ENCODE data around the gene KLHL9. TPM values are rescaled to one million over a fixed set of nuclear protein-coding genes. Genes with fewer than 3 reads are reported as not detected.

The KLHL9 gene
- polyA plus RNA-seq, 4 donors: 4.6 to 31.5 (median 7.5) TPM

- FAIRE-seq (no peak), DNase-seq (no peak)
- Histone ChIP-seq H3K4me1 (ENCODE audit: control insufficient read depth in 3 of 3, insufficient read depth in 2 of 3, low read depth in 1 of 3, low read length in 2 of 3) (no peaks in the 10 kb centered on the region), H3K27me3 (ENCODE audit: control insufficient read depth in 3 of 3, insufficient read depth in 3 of 3, low read length in 3 of 3) (no peaks in the 10 kb centered on the region), H3K4me3 (ENCODE audit: low read depth in 1 of 3, low read length in 3 of 3) (no peak overlapping the region), H3K9me3 (ENCODE audit: control insufficient read depth in 2 of 2, insufficient read depth in 1 of 2, low read depth in 1 of 2, low read length in 1 of 2) (no peaks in the 10 kb centered on the region), H3K27ac (ENCODE audit: low read depth in 1 of 3, low read length in 2 of 3) (no peak overlapping the region), H3K36me3 (ENCODE audit: control insufficient read depth in 3 of 3, insufficient read depth in 2 of 3, low read depth in 1 of 3, low read length in 3 of 3) (peaks cover 2 to 6% (median 4%) of the 10 kb centered on the region in 3 donors)
- WGBS, 3 donors: 85 to 90% (median 90%) methylated on average over 4 of the region's 4 CpGs
Observed at GRCh38 chr9:21324047-21324446, 11.2 kb downstream of the KLHL9 start.

GRCh38 chr9:21322911-21323461 is 12.2 kb downstream of the KLHL9 start:
- FAIRE-seq: no peak
- DNase-seq: no peak

GRCh38 chr9:21320465-21320864 is 14.7 kb downstream of the KLHL9 start:
- Histone ChIP-seq H3K36me3 (ENCODE audit: control insufficient read depth in 3 of 3, insufficient read depth in 2 of 3, low read depth in 1 of 3, low read length in 3 of 3) (peaks cover 2 to 6% (median 4%) of the 10 kb centered on the region in 3 donors), H3K27ac (ENCODE audit: low read depth in 1 of 3, low read length in 2 of 3) (no peak overlapping the region), H3K4me3 (ENCODE audit: low read depth in 1 of 3, low read length in 3 of 3) (no peak overlapping the region), H3K4me1 (ENCODE audit: control insufficient read depth in 3 of 3, insufficient read depth in 2 of 3, low read depth in 1 of 3, low read length in 2 of 3) (no peaks in the 10 kb centered on the region), H3K9me3 (ENCODE audit: control insufficient read depth in 2 of 2, insufficient read depth in 1 of 2, low read depth in 1 of 2, low read length in 1 of 2) (no peaks in the 10 kb centered on the region), H3K27me3 (ENCODE audit: control insufficient read depth in 3 of 3, insufficient read depth in 3 of 3, low read length in 3 of 3) (no peaks in the 10 kb centered on the region)
- 60 to 73% (median 64%) methylated on average over 2 of the region's 2 CpGs for WGBS, 3 donors
- FAIRE-seq (no peak), DNase-seq (no peak)

More at GRCh38 chr9:21322911-21323461, 12.2 kb downstream of the KLHL9 start:
- Histone ChIP-seq H3K27ac (ENCODE audit: low read depth in 1 of 3, low read length in 2 of 3) (no peak overlapping the region), H3K9me3 (ENCODE audit: control insufficient read depth in 2 of 2, insufficient read depth in 1 of 2, low read depth in 1 of 2, low read length in 1 of 2) (no peaks in the 10 kb centered on the region), H3K36me3 (ENCODE audit: control insufficient read depth in 3 of 3, insufficient read depth in 2 of 3, low read depth in 1 of 3, low read length in 3 of 3) (peaks cover 2 to 6% (median 4%) of the 10 kb centered on the region in 3 donors), H3K4me3 (ENCODE audit: low read depth in 1 of 3, low read length in 3 of 3) (no peak overlapping the region), H3K27me3 (ENCODE audit: control insufficient read depth in 3 of 3, insufficient read depth in 3 of 3, low read length in 3 of 3) (no peaks in the 10 kb centered on the region), H3K4me1 (ENCODE audit: control insufficient read depth in 3 of 3, insufficient read depth in 2 of 3, low read depth in 1 of 3, low read length in 2 of 3) (no peaks in the 10 kb centered on the region)
- WGBS, 3 donors: 91 to 93% (median 92%) methylated on average over 5 of the region's 5 CpGs

DNA sequence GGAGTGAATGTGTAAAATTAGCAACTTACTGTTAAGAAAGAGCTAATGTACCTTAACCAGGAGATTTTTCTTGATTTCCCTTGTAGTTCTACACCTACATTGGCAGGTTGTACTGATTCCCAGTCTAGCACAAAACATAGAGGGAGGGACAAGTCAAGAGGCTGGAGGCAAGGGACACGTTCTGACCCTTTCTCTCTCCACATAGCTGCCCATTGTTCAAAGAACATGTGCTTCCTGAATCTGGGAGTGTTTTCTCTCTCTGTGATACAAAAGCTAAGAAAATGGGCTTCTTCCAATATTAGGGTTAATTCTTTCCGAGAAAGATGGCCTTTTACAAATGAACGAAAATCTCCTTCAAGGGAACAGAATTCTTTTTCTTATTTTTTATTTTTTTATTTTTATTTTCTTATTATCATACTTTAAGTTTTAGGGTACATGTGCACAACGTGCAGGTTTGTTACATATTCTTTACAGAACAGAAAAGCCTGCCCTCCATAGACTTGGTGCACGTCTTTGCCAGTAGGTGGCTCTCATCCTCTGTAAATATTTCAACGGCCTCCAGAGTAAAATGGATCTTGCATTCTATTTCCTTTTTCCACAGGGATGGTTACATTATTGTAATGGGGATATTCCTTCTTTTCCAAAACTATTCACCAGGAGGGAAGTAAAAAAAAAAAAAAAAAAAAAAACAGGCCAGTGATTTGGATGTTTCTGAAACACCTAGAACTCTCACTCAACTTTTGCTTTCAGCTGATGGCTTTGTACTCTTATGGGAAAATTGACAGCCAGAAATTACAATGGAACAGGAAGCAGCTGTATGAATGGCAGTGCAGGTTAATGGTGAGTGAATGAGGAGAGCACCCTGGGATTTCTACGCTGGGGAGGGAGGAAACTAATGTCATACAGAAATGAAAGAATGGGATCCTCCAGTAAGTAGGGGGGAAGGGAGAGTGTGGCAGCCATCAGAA is 17.0 kb downstream of the KLHL9 start:
- peak; percentile 53 to 63 for DNase-seq
- no peaks in the 10 kb centered on the region for H3K4me1 ChIP-seq (ENCODE audit: control insufficient read depth in 3 of 3, insufficient read depth in 2 of 3, low read depth in 1 of 3, low read length in 2 of 3)
- 17 to 23% (median 19%) methylated on average over 7 of the region's 7 CpGs for WGBS, 3 donors
- H3K9me3 ChIP-seq (ENCODE audit: control insufficient read depth in 2 of 2, insufficient read depth in 1 of 2, low read depth in 1 of 2, low read length in 1 of 2): no peaks in the 10 kb centered on the region
- no peak for FAIRE-seq
- no peak overlapping the region for H3K27ac ChIP-seq (ENCODE audit: low read depth in 1 of 3, low read length in 2 of 3)
- peaks cover 0 to 3% (median 0%) of the 10 kb centered on the region in 3 donors for H3K36me3 ChIP-seq (ENCODE audit: control insufficient read depth in 3 of 3, insufficient read depth in 2 of 3, low read depth in 1 of 3, low read length in 3 of 3)
- H3K27me3 ChIP-seq (ENCODE audit: control insufficient read depth in 3 of 3, insufficient read depth in 3 of 3, low read length in 3 of 3): no peaks in the 10 kb centered on the region
- H3K4me3 ChIP-seq (ENCODE audit: low read depth in 1 of 3, low read length in 3 of 3): no peak overlapping the region

- Histone ChIP-seq H3K27ac (ENCODE audit: low read depth in 1 of 3, low read length in 2 of 3) (no peak overlapping the region), H3K9me3 (ENCODE audit: control insufficient read depth in 2 of 2, insufficient read depth in 1 of 2, low read depth in 1 of 2, low read length in 1 of 2) (no peaks in the 10 kb centered on the region), H3K4me3 (ENCODE audit: low read depth in 1 of 3, low read length in 3 of 3) (no peak overlapping the region), H3K36me3 (ENCODE audit: control insufficient read depth in 3 of 3, insufficient read depth in 2 of 3, low read depth in 1 of 3, low read length in 3 of 3) (peaks cover 0 to 3% (median 0%) of the 10 kb centered on the region in 3 donors), H3K27me3 (ENCODE audit: control insufficient read depth in 3 of 3, insufficient read depth in 3 of 3, low read length in 3 of 3) (no peaks in the 10 kb centered on the region), H3K4me1 (ENCODE audit: control insufficient read depth in 3 of 3, insufficient read depth in 2 of 3, low read depth in 1 of 3, low read length in 2 of 3) (no peaks in the 10 kb centered on the region)
- no peak for DNase-seq
- WGBS, 3 donors: 4 to 22% (median 13%) methylated on average over 3 of the region's 3 CpGs
- no peak for FAIRE-seq
Observed at GRCh38 chr9:21316860-21317259, 18.3 kb downstream of the KLHL9 start.

DNA sequence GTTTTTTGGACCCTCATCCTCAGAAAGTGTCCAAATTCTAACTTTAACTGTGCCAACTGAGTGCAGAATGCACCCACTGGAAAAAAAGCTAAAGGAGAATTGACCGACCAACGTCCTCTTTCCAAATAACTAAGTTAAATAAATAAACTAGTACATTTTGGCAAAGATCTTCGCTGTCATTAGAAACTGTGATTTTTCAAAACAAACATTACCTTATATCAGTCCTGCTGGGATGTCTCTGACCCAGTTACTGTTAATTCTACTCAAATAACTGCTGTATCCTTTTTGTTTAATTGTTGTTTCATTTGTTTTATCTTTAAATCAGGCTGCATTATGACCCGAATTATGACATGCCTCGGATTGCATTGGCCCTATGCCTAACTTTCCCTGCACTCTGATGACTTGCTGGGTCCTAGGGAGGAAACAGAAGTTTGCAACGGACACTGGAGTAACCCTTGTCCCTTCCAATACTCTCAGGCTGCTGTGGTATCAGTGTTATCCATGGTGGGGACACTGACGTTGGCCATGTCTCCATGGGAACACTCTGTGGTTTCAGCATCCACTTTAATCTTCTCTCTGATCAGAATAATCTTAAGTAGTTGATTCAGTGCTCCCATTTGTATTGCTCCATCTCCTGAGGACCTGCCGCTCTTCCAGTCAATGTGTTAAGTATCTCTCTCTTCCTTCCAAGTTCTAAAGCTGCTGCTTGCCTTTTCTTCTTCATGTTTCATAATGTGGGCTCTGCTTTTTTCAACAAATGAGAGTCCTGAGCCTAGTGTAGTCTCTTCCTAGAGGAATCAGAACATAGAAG is 19.0 kb downstream of the KLHL9 start:
- Histone ChIP-seq H3K4me1 (ENCODE audit: control insufficient read depth in 3 of 3, insufficient read depth in 2 of 3, low read depth in 1 of 3, low read length in 2 of 3) (no peaks in the 10 kb centered on the region), H3K4me3 (ENCODE audit: low read depth in 1 of 3, low read length in 3 of 3) (no peak overlapping the region), H3K27me3 (ENCODE audit: control insufficient read depth in 3 of 3, insufficient read depth in 3 of 3, low read length in 3 of 3) (no peaks in the 10 kb centered on the region), H3K27ac (ENCODE audit: low read depth in 1 of 3, low read length in 2 of 3) (no peak overlapping the region), H3K9me3 (ENCODE audit: control insufficient read depth in 2 of 2, insufficient read depth in 1 of 2, low read depth in 1 of 2, low read length in 1 of 2) (no peaks in the 10 kb centered on the region), H3K36me3 (ENCODE audit: control insufficient read depth in 3 of 3, insufficient read depth in 2 of 3, low read depth in 1 of 3, low read length in 3 of 3) (peaks cover 0 to 2% (median 0%) of the 10 kb centered on the region in 3 donors)
- 26 to 36% (median 32%) methylated on average over 8 of the region's 8 CpGs for WGBS, 3 donors
- DNase-seq (no peak), FAIRE-seq (no peak)

- no peaks in the 10 kb centered on the region for H3K27me3 ChIP-seq (ENCODE audit: control insufficient read depth in 3 of 3, insufficient read depth in 3 of 3, low read length in 3 of 3)
- H3K36me3 ChIP-seq (ENCODE audit: control insufficient read depth in 3 of 3, insufficient read depth in 2 of 3, low read depth in 1 of 3, low read length in 3 of 3): no peaks in the 10 kb centered on the region
- H3K4me1 ChIP-seq (ENCODE audit: control insufficient read depth in 3 of 3, insufficient read depth in 2 of 3, low read depth in 1 of 3, low read length in 2 of 3): no peaks in the 10 kb centered on the region
- DNase-seq (no peak), FAIRE-seq (no peak)
- no peak overlapping the region for H3K27ac ChIP-seq (ENCODE audit: low read depth in 1 of 3, low read length in 2 of 3)
- WGBS, 3 donors: 79 to 93% (median 93%) methylated on average over 2 of the region's 2 CpGs
- H3K4me3 ChIP-seq (ENCODE audit: low read depth in 1 of 3, low read length in 3 of 3): no peak overlapping the region
- no peaks in the 10 kb centered on the region for H3K9me3 ChIP-seq (ENCODE audit: control insufficient read depth in 2 of 2, insufficient read depth in 1 of 2, low read depth in 1 of 2, low read length in 1 of 2)
Observed at GRCh38 chr9:21314152-21314551, 21.1 kb downstream of the KLHL9 start.

DNA sequence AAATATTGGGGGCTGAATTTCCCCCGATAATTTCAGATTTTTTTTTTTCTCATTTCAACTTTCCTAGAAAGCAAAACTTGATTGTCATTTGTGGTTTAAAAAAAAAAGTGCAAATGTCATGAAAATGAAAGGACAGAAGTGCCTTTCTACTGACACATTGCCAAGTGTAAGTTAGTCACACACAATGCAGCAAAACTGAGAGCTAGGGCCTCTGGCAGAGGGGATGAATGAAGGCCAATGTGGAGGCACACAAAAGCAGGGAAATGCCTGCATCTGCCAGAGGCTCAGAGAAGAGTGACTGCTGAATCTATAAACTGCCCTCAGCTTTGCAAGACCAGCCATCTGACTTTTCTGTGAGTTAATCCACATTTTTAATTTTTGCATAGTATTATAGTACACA is 23.3 kb downstream of the KLHL9 start:
- Histone ChIP-seq H3K27me3 (ENCODE audit: control insufficient read depth in 3 of 3, insufficient read depth in 3 of 3, low read length in 3 of 3) (peaks cover 0 to 2% (median 0%) of the 10 kb centered on the region in 3 donors), H3K36me3 (ENCODE audit: control insufficient read depth in 3 of 3, insufficient read depth in 2 of 3, low read depth in 1 of 3, low read length in 3 of 3) (no peaks in the 10 kb centered on the region), H3K9me3 (ENCODE audit: control insufficient read depth in 2 of 2, insufficient read depth in 1 of 2, low read depth in 1 of 2, low read length in 1 of 2) (no peaks in the 10 kb centered on the region), H3K4me1 (ENCODE audit: control insufficient read depth in 3 of 3, insufficient read depth in 2 of 3, low read depth in 1 of 3, low read length in 2 of 3) (no peaks in the 10 kb centered on the region), H3K27ac (ENCODE audit: low read depth in 1 of 3, low read length in 2 of 3) (no peak overlapping the region), H3K4me3 (ENCODE audit: low read depth in 1 of 3, low read length in 3 of 3) (no peak overlapping the region)
- WGBS, 3 donors: 70 to 90% (median 78%) methylated on average over 1 of the region's 1 CpG
- FAIRE-seq: no peak
- no peak for DNase-seq
